Measurements from ENCODE around the gene SYNC.

DNA sequence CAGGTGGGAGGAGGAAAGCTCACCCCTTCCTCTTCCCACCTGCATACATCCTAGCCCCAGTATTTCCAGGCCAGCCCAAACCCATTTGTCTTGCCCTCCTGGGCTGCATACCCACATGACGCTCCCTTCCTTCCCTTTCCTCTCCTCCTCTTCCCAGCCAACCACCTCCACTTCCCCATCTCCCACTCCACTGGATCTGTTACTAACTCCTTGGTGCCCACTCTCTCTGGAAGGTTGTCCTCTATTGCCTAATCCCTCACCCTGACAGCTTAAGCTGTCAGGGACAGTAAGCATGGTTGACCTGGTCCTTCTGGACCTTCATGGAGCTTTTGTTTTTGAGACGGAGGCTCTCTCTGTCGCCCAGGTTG, 23.0 kb upstream of the SYNC start:
- TF ChIP-seq SNAI2 (CRISPR knock-in tag; IDR thresholded peaks at IDR 0.05): no peak
- TF ChIP-seq RARB (CRISPR knock-in tag; IDR thresholded peaks at IDR 0.05): no peak
- TF ChIP-seq, protein P1, sequence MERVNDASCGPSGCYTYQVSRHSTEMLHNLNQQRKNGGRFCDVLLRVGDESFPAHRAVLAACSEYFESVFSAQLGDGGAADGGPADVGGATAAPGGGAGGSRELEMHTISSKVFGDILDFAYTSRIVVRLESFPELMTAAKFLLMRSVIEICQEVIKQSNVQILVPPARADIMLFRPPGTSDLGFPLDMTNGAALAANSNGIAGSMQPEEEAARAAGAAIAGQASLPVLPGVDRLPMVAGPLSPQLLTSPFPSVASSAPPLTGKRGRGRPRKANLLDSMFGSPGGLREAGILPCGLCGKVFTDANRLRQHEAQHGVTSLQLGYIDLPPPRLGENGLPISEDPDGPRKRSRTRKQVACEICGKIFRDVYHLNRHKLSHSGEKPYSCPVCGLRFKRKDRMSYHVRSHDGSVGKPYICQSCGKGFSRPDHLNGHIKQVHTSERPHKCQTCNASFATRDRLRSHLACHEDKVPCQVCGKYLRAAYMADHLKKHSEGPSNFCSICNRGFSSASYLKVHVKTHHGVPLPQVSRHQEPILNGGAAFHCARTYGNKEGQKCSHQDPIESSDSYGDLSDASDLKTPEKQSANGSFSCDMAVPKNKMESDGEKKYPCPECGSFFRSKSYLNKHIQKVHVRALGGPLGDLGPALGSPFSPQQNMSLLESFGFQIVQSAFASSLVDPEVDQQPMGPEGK (CRISPR knock-in tag; IDR thresholded peaks at IDR 0.05; ENCODE audit: borderline replicate concordance): no peak
- TF ChIP-seq ISL1 (CRISPR knock-in tag; IDR thresholded peaks at IDR 0.05): no peak
- no peak for TF ChIP-seq ZNF565 (CRISPR knock-in tag; conservative IDR thresholded peaks at IDR 0.05; ENCODE audit: low read depth)

All from SK-N-SH treated with all-trans-retinoic acid at 6 μM for 48 hours (cell line).